GM18499 (cell line): ENCODE measurements around the gene PEAK1.

Source experiments
- ATAC-seq: cut with Tn5 transposase; IDR thresholded peaks from one replicate; pipeline ENCODE4 v1.9.1; 2021; ENCODE audit warnings: moderate number of reproducible peaks; ENCODE audit not compliant: insufficient read depth, unreplicated experiment

Gene PEAK1, protein sequence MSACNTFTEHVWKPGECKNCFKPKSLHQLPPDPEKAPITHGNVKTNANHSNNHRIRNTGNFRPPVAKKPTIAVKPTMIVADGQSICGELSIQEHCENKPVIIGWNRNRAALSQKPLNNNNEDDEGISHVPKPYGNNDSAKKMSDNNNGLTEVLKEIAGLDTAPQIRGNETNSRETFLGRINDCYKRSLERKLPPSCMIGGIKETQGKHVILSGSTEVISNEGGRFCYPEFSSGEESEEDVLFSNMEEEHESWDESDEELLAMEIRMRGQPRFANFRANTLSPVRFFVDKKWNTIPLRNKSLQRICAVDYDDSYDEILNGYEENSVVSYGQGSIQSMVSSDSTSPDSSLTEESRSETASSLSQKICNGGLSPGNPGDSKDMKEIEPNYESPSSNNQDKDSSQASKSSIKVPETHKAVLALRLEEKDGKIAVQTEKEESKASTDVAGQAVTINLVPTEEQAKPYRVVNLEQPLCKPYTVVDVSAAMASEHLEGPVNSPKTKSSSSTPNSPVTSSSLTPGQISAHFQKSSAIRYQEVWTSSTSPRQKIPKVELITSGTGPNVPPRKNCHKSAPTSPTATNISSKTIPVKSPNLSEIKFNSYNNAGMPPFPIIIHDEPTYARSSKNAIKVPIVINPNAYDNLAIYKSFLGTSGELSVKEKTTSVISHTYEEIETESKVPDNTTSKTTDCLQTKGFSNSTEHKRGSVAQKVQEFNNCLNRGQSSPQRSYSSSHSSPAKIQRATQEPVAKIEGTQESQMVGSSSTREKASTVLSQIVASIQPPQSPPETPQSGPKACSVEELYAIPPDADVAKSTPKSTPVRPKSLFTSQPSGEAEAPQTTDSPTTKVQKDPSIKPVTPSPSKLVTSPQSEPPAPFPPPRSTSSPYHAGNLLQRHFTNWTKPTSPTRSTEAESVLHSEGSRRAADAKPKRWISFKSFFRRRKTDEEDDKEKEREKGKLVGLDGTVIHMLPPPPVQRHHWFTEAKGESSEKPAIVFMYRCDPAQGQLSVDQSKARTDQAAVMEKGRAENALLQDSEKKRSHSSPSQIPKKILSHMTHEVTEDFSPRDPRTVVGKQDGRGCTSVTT (N-terminal part only)

DNA sequence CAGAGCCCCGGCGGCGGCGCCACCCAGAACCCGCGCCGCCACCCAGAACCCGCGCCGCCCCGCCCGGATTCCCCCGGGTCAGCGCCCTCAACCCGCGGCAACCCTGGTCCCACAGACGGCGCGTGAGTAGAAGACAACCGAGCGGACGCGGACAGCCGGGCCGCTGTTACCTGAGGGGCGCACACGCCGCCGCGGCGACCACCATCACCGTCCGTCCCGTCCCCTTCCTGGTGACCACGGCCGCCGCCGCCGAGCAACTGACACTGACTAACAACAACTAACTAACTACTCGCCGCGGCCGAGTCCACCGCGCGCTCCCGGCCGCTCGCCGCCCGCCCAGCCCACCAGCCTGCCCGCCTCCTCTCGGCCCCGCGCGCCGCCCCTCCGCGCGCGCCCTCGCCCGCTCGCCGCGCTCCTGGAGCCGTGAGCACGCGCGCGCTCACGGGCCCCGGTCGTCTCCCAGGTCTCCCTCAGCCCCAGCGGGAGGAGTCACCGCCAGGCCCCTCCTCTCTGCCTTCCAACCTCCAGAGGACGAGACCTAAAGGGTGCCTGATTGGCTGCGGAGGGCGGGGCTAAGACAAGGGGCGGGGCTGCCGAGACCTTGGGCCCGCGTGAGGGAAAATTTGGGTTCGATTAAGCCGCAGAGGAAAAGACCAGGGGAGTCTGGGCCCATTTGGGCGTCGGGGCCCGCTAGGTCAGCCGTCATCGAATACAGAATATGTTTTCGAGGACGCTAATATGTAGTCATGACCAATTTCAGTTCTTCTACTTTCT, at the start of gene PEAK1:
TSS of gene PEAK1 (minus strand) at position 269 of the 774 bp plus-strand sequence. CDS start 238,178 bp downstream, outside the sequence.
- ATAC-seq, result peak; percentile 60

- ATAC-seq, result no peak
These were observed 49.0 kb upstream of the PEAK1 start for GRCh38 chr15:77468896-77469295.

GRCh38 chr15:77466521-77466920, 46.6 kb upstream of the PEAK1 start:
- no peak for ATAC-seq

DNA sequence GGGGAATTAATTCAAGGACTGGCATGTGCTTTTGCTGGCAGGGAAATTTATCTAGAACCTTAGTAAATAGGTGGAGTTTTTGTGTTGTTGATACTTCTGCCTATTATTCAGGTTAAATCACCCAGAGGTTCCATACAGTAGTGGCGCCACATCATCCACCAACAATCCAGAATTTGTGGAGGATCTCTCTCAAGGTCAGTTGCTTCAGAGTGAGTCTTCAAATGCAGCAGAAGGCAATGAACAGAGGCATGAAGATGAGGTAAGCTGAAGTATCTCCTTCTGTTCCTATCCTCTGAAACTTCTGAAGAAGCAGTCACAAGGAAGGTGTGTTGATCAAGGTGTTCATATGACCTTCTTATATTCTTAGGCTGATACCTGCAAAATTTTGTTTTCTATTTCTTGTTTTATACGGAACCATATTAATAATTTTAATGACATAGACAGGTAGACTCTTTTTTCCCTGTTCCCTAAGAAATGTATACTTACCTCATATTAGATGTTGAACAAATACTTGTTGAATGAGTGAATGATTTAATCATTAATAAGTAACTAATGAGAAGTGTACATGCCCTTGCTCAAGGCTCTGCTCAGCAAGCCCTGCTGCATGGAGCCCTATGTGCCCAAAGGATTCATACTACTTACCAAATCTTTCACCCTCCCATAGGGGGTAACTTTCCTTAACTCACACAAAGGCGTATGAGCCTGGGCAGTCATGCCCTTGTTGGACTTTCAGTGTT, 44.4 kb upstream of the PEAK1 start:
- no peak for ATAC-seq

GRCh38 chr15:77461486-77461885, 41.6 kb upstream of the PEAK1 start:
- ATAC-seq, result no peak

- ATAC-seq, result no peak
These were observed 39.1 kb upstream of the PEAK1 start for GRCh38 chr15:77459031-77459430.

- no peak for ATAC-seq
These were observed 38.0 kb upstream of the PEAK1 start for GRCh38 chr15:77457905-77458265.

- no peak for ATAC-seq
These were observed 37.4 kb upstream of the PEAK1 start for GRCh38 chr15:77457191-77457904.

- no peak for ATAC-seq
These were observed 36.8 kb upstream of the PEAK1 start for GRCh38 chr15:77456746-77457145.

GRCh38 chr15:77455696-77456321, 35.9 kb upstream of the PEAK1 start:
- no peak for ATAC-seq

- no peak for ATAC-seq
These were observed 35.0 kb upstream of the PEAK1 start for GRCh38 chr15:77454951-77455350.

- no peak for ATAC-seq
These were observed 34.4 kb upstream of the PEAK1 start for GRCh38 chr15:77454265-77454664.

- no peak for ATAC-seq
These were observed 27.0 kb upstream of the PEAK1 start for GRCh38 chr15:77446840-77447390.

GRCh38 chr15:77440378-77440999, 20.6 kb upstream of the PEAK1 start:
- ATAC-seq, result peak; percentile 67

DNA sequence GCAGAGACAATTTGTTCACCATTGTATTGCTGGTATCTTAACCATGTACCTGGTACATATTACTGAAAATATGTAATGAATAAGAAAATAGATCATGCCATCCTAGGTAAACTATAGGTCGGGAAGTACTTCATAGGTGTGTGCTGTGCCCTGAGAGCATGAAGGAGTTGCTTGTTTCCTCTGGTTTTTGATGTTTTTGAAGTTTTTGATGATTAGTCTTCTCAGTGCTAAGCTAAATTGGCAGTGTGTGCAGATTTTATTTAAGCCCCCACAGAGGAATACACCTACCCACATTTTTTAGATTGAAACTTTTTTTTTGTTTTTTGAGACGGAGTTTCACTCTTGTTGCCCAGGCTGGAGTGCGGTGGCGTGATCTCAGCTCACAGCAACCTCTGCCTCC, 17.4 kb upstream of the PEAK1 start:
- no peak for ATAC-seq

DNA sequence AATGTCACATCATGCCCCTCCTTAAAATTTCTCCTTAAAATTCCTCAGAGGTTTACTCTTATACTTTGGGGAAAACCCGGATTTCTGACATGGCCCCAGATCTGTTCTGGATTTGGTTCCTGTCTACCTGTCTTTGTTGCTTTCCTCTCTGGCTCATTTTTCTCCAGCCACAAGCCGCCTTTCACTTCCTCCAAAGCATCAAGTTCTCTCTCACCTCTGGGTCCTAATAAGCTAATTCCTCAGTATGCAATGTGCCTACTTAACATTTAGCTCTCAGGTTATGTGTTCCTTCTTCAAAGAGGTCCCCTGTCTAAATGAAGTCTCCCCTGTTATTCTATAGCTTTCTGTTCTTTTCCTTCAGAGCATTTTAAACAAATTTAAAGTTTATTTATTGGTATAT, 16.9 kb upstream of the PEAK1 start:
- ATAC-seq, result no peak

- no peak for ATAC-seq
These were observed 10.7 kb upstream of the PEAK1 start for GRCh38 chr15:77430652-77431051.

DNA sequence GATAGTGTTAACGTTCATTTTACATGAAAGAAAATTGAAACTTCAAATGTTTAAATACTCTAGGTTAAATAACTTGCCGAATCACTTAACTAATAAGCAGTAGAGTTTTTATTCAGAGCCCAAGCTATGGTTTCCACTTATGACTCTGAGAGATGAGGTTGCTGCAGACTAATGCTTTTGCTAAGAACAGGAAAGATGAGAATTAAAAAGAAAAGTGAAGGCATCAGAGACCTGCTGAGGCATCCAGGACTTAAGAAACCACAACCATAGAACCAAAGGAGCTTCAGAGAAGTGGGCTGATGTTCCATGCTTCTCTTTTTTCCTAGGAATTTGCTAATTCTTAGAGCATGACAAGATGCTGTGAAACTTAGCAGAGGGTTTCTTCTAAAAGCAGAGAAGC, 10.3 kb upstream of the PEAK1 start:
- no peak for ATAC-seq
